NCI-H1105 treated with DMSO at 0.1 percent for 48 hours (cell line): Measurements from ENCODE around the gene NCBP2.
A peak's percentile ranks its signal among the peaks of the same experiment; 100 is the strongest.

ENCODE experiments used
- DNase-seq: peaks from one replicate; lab custom pipeline; 2025; lab: John Stamatoyannopoulos, UW

NCBP2 gene

GRCh38 chr3:196942226-196942914 is at the start of gene NCBP2:
NCBP2 (minus strand) TSS chr3:196942528; CDS start chr3:196942503, 25 bp downstream.
- DNase-seq: peak; percentile 98

GRCh38 chr3:196991581-196992460 is 49.5 kb upstream of the NCBP2 start:
- DNase-seq: no peak

- no peak for DNase-seq
Measured at GRCh38 chr3:196990601-196991007, 48.3 kb upstream of the NCBP2 start.

- DNase-seq: no peak
Measured at GRCh38 chr3:196989721-196990262, 47.5 kb upstream of the NCBP2 start.

GRCh38 chr3:196988241-196989029 is 46.1 kb upstream of the NCBP2 start:
- DNase-seq: no peak

GRCh38 chr3:196987022-196987421 is 44.7 kb upstream of the NCBP2 start:
- DNase-seq: no peak

GRCh38 chr3:196985954-196986885 is 43.9 kb upstream of the NCBP2 start:
- DNase-seq: no peak

- DNase-seq: no peak
Measured at GRCh38 chr3:196985298-196985697, 43.0 kb upstream of the NCBP2 start.

- no peak for DNase-seq
Measured at GRCh38 chr3:196983186-196983585, 40.9 kb upstream of the NCBP2 start.

GRCh38 chr3:196981657-196982056 is 39.3 kb upstream of the NCBP2 start:
- no peak for DNase-seq

- no peak for DNase-seq
Measured at GRCh38 chr3:196979545-196979944, 37.2 kb upstream of the NCBP2 start.

GRCh38 chr3:196976941-196977340 is 34.6 kb upstream of the NCBP2 start:
- no peak for DNase-seq

- DNase-seq: no peak
Measured at GRCh38 chr3:196975349-196975748, 33.0 kb upstream of the NCBP2 start.

- no peak for DNase-seq
Measured at GRCh38 chr3:196974661-196975060, 32.3 kb upstream of the NCBP2 start.

- DNase-seq: no peak
Measured at GRCh38 chr3:196971094-196971698, 28.9 kb upstream of the NCBP2 start.

GRCh38 chr3:196970547-196971093 is 28.3 kb upstream of the NCBP2 start:
- no peak for DNase-seq

- DNase-seq: peak; percentile 61
Measured at GRCh38 chr3:196969660-196970546, 27.6 kb upstream of the NCBP2 start.

- DNase-seq: peak; percentile 12
Measured at GRCh38 chr3:196969134-196969659, 26.9 kb upstream of the NCBP2 start.
